ENCODE measurements around the gene PPP2R5B. TPM values are rescaled to one million over a fixed set of nuclear protein-coding genes. Genes with fewer than 3 reads are reported as not detected.

The PPP2R5B gene
- total RNA-seq, 2 experiments from 2014 or later: 8.6 to 16.2 TPM

DNA sequence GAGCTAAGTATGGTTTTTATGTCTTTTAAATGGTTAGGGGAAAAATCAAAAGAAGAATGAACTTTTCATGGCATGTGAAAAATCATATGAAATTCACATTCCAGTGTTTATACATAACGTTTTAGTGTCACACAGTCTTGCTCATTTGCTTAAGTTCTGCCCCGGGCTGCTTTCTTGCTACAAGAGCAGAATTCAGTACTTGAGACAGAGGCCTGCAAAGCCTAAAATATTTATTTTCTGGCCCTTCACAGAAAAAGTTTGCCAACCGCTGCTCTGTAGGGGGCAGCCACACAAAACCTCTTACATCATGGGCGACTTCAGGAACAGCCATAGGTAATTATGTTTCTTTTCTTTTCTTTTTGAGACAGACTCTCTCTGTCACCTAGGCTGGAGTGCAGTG, 6.5 kb upstream of the PPP2R5B start:
- H3K4me2 ChIP-seq (ENCODE audit: low read length): peak overlapping the region; percentile 78
- ChIA-PET POLR2A (interaction anchor here (0.5 to 1.6 kb wide), 6 partner anchors 19 to 116 kb away, joined by 3 to 7 read pairs (median 3); no protein-coding TSS in a partner anchor), CTCF (ENCODE audit: unreplicated experiment) (interaction anchor here (0.6 kb wide), 1 partner anchor 104 kb away, joined by 3 read pairs; no protein-coding TSS in a partner anchor)
- BruUV-seq (replicated peaks): no TSS peak
- no peaks in the 10 kb centered on the region for H3K9me2 ChIP-seq (ENCODE audit: insufficient read depth, low read length)
- peaks cover 10% of the 10 kb centered on the region; the same call in 1 of the 2 replicates for H3K79me2 ChIP-seq (ENCODE audit: insufficient read depth, low read depth, low read length)
- H4K20me1 ChIP-seq (ENCODE audit: insufficient read depth, low read length): no peaks in the 10 kb centered on the region
- peak overlapping the region; percentile 53 for H2AFZ ChIP-seq (ENCODE audit: low read length)
- intact Hi-C loops (cut with micrococcal nuclease; ENCODE audit: unreplicated experiment): loop anchor here (5.0 to 10.0 kb wide), 2 partner anchors 54 to 167 kb away; partner anchors contain the start of genes CDCA5, MAJIN and ZFPL1
- DNase-seq (ENCODE audit: low spot score): peak; percentile 72
- no peaks in the 10 kb centered on the region for H3K9me3 ChIP-seq (ENCODE audit: low read length)
- H3K27ac ChIP-seq (ENCODE audit: low read depth, low read length, poor library complexity, severe bottlenecking): peak overlapping the region; percentile 63
- H3K4me1 ChIP-seq (ENCODE audit: insufficient read depth, low read length, poor library complexity, severe bottlenecking): peaks cover 32% of the 10 kb centered on the region
- TF ChIP-seq EZH2phosphoT487 (IDR thresholded peaks at IDR 0.05; ENCODE audit: borderline replicate concordance, low read depth, low read length): no peak
- TF ChIP-seq, protein P1, sequence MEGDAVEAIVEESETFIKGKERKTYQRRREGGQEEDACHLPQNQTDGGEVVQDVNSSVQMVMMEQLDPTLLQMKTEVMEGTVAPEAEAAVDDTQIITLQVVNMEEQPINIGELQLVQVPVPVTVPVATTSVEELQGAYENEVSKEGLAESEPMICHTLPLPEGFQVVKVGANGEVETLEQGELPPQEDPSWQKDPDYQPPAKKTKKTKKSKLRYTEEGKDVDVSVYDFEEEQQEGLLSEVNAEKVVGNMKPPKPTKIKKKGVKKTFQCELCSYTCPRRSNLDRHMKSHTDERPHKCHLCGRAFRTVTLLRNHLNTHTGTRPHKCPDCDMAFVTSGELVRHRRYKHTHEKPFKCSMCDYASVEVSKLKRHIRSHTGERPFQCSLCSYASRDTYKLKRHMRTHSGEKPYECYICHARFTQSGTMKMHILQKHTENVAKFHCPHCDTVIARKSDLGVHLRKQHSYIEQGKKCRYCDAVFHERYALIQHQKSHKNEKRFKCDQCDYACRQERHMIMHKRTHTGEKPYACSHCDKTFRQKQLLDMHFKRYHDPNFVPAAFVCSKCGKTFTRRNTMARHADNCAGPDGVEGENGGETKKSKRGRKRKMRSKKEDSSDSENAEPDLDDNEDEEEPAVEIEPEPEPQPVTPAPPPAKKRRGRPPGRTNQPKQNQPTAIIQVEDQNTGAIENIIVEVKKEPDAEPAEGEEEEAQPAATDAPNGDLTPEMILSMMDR (conservative IDR thresholded peaks at IDR 0.05; ENCODE audit: low read length): peak; percentile 79
- peaks cover 10% of the 10 kb centered on the region; the same call in 1 of the 2 replicates for H3K36me3 ChIP-seq (ENCODE audit: insufficient read depth, low read length)
- peak overlapping the region; percentile 68 for H3K4me3 ChIP-seq (ENCODE audit: low read depth, low read length, poor library complexity, severe bottlenecking)

DNA sequence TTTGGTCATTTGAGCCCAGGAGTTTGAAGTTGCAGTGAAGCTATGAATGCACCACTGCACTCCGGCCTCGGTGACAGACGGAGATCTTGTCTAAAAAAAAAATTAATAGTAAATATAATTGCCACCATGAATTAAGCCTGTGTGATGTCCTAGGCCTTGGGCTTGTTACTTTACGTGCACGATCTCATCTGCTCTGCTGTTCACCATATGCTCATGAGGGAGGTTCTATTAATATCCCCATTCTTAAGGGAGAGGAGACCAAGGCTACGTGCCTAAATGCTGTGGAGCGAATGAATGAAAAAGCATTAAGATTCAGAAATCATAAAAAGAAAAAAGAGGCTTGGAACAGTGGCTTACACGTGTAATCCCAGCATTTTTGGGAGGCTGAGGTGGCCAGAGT, 4.9 kb upstream of the PPP2R5B start:
- Histone ChIP-seq H3K36me3 (ENCODE audit: insufficient read depth, low read length) (no peaks in the 10 kb centered on the region), H3K4me2 (ENCODE audit: low read length) (no peak overlapping the region), H3K4me1 (ENCODE audit: insufficient read depth, low read length, poor library complexity, severe bottlenecking) (peaks cover 43% of the 10 kb centered on the region), H3K79me2 (ENCODE audit: insufficient read depth, low read depth, low read length) (peaks cover 10% of the 10 kb centered on the region; the same call in 1 of the 2 replicates), H3K9me3 (ENCODE audit: low read length) (no peaks in the 10 kb centered on the region), H4K20me1 (ENCODE audit: insufficient read depth, low read length) (no peaks in the 10 kb centered on the region), H3K27ac (ENCODE audit: low read depth, low read length, poor library complexity, severe bottlenecking) (no peak overlapping the region), H3K4me3 (ENCODE audit: low read depth, low read length, poor library complexity, severe bottlenecking) (no peak overlapping the region), H2AFZ (ENCODE audit: low read length) (no peak overlapping the region), H3K9me2 (ENCODE audit: insufficient read depth, low read length) (no peaks in the 10 kb centered on the region)
- no peak for DNase-seq (ENCODE audit: low spot score)
- no peak for TF ChIP-seq EZH2phosphoT487 (IDR thresholded peaks at IDR 0.05; ENCODE audit: borderline replicate concordance, low read depth, low read length)
- TF ChIP-seq, protein P1 (conservative IDR thresholded peaks at IDR 0.05; ENCODE audit: low read length): no peak
- ChIA-PET CTCF (ENCODE audit: unreplicated experiment) (interaction anchor here (0.6 kb wide), 1 partner anchor 66 kb away, joined by 5 read pairs; no protein-coding TSS in a partner anchor), POLR2A (interaction anchor here (0.6 kb wide), 1 partner anchor 53 kb away, joined by 3 read pairs; no protein-coding TSS in a partner anchor)
- BruUV-seq (replicated peaks): no TSS peak
- intact Hi-C loops (cut with micrococcal nuclease; ENCODE audit: unreplicated experiment): loop anchor here (5.0 to 10.0 kb wide), 2 partner anchors 53 to 165 kb away; partner anchors contain the start of genes CDCA5, MAJIN and ZFPL1

DNA sequence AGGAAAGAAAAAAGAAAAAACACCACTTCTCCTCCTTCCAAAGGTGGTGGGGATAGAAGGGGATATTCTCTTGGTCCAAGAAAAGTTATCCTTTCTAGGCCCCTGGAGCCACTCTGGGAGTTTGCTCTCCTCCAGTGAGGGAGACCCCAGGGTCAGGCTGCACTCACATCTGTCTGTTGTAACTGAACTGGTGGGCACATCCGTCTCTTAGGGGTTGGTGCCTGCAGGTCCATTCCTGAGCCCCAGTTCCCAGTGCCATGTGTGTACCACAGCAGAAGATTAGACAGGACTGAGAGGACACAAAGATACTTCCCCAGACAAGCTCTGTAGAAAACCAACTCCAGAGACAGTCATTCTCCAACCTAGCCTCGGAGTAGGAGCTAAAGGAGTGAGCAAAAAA, 4.4 kb upstream of the PPP2R5B start:
- Histone ChIP-seq H3K4me1 (ENCODE audit: insufficient read depth, low read length, poor library complexity, severe bottlenecking) (peaks cover 44% of the 10 kb centered on the region), H2AFZ (ENCODE audit: low read length) (no peak overlapping the region), H3K79me2 (ENCODE audit: insufficient read depth, low read depth, low read length) (peaks cover 10% of the 10 kb centered on the region; the same call in 1 of the 2 replicates), H3K9me3 (ENCODE audit: low read length) (no peaks in the 10 kb centered on the region), H3K4me3 (ENCODE audit: low read depth, low read length, poor library complexity, severe bottlenecking) (no peak overlapping the region), H3K9me2 (ENCODE audit: insufficient read depth, low read length) (no peaks in the 10 kb centered on the region), H4K20me1 (ENCODE audit: insufficient read depth, low read length) (no peaks in the 10 kb centered on the region), H3K4me2 (ENCODE audit: low read length) (no peak overlapping the region), H3K27ac (ENCODE audit: low read depth, low read length, poor library complexity, severe bottlenecking) (no peak overlapping the region), H3K36me3 (ENCODE audit: insufficient read depth, low read length) (no peaks in the 10 kb centered on the region)
- no peak for DNase-seq (ENCODE audit: low spot score)
- no peak for TF ChIP-seq EZH2phosphoT487 (IDR thresholded peaks at IDR 0.05; ENCODE audit: borderline replicate concordance, low read depth, low read length)
- TF ChIP-seq, protein P1 (conservative IDR thresholded peaks at IDR 0.05; ENCODE audit: low read length): no peak
- intact Hi-C loops (cut with micrococcal nuclease; ENCODE audit: unreplicated experiment): no loop called here
- BruUV-seq (replicated peaks): no TSS peak
- ChIA-PET POLR2A (no interaction called here), CTCF (ENCODE audit: unreplicated experiment) (no interaction called here)

Data from OCI-LY7 (cell line).